Body of pancreas (tissue), 4 donors: Measurements from ENCODE around the gene ISM1. TPM values are rescaled to one million over a fixed set of nuclear protein-coding genes. Genes with fewer than 3 reads are reported as not detected.

Experiments used
- ATAC-seq: fragments of 150-250 bp; one replicate; pipeline ENCODE4 v1.9.1; 2016
- DNase-seq, 4 donors: peaks; one replicate each; pipeline ENCODE4 v3.0.0-alpha.2; 2019
- H3K27ac ChIP-seq, 4 donors: fragments of 200-600 bp; sonication (generic); 1 replicate in 3 of 4; 2 replicates in 1 of 4; pipeline versions ENCODE4 v1.5.1 to v1.6.1; 2016 to 2019; ENCODE audit warnings: mild to moderate bottlenecking in 1 of 4, mixed read lengths in 1 of 4, moderate library complexity in 1 of 4
- H3K27me3 ChIP-seq, 2 donors: fragments of 200-600 bp; sonication (generic); one replicate each; pipeline ENCODE4 v1.6.0; 2016; ENCODE audit warnings: mild to moderate bottlenecking in 1 of 2
- H3K36me3 ChIP-seq, 2 donors: fragments of 200-600 bp; sonication (generic); replicated peaks in 1 of 2; 2 replicates each; pipeline ENCODE4 v1.5.1; 2016; ENCODE audit warnings: low read depth in 2 of 2; ENCODE audit not compliant: insufficient read depth in 1 of 2
- H3K4me1 ChIP-seq: fragments of 200-600 bp; sonication (generic); one replicate; pipeline ENCODE4 v1.6.0; 2016
- H3K4me3 ChIP-seq, 2 donors: fragments of 200-600 bp; sonication (generic); 1 replicate in 1 of 2; 2 replicates in 1 of 2; pipeline ENCODE4 v1.5.1; 2016 to 2019
- H3K9me3 ChIP-seq, 3 donors: fragments of 200-600 bp; sonication (generic); 1 replicate in 2 of 3; 2 replicates in 1 of 3; pipeline ENCODE4 v1.5.1; 2016
- CTCF ChIP-seq, 7 experiments: fragments of 450-650 bp in 4 of 7; fragments of 200-600 bp in 3 of 7; sonication (generic) in 3 of 7; IDR thresholded peaks; one replicate each; pipeline ENCODE4 v1.5.1; 2016 to 2019; ENCODE audit warnings: antibody characterized with exemption in 7 of 7
- POLR2A ChIP-seq, 3 donors: fragments of 450-650 bp; IDR thresholded peaks; one replicate each; pipeline ENCODE4 v1.6.1; 2016; ENCODE audit warnings: antibody characterized with exemption in 3 of 3, mild to moderate bottlenecking in 2 of 3
- WGBS, 2 donors: methylation state at CpG; one replicate each; pipeline ENCODE4 v1.1.5; 2017; 5-methylcytosine and 5-hydroxymethylcytosine counted together
- intact Hi-C: fragments of 100-400 bp; cut with DNase I; formaldehyde crosslinking; loops from one replicate; pipeline ENCODE4 v1.15.1; 2023
- total RNA-seq, 2 donors: library from RNA; depleted of rRNA; stranded (reverse); fragments of >200 nt; gene quantifications; one replicate each; pipeline ENCODE4 v1.1.0, GENCODE V29; 2016

ISM1 gene
- total RNA-seq, 2 donors from 2014 or later: 2.6 to 3.1 TPM

- Histone ChIP-seq H3K36me3 (no peaks in the 10 kb centered on the region), H3K9me3 (peaks cover 0 to 6% (median 0%) of the 10 kb centered on the region in 3 donors), H3K4me1 (peaks cover 25% of the 10 kb centered on the region), H3K4me3 (no peak overlapping the region), H3K27ac (no peak overlapping the region), H3K27me3 (no peaks in the 10 kb centered on the region)
- intact Hi-C loops: no loop called here
- DNase-seq (no peak), ATAC-seq (no peak)
- TF ChIP-seq POLR2A (IDR thresholded peaks at IDR 0.05) (no peak), CTCF (IDR thresholded peaks at IDR 0.05) (no peak)
- WGBS, 2 donors: 64 to 68% methylated on average over 5 of the region's 5 CpGs
Measured at GRCh38 chr20:13223736-13224520, 2.9 kb downstream of the ISM1 start.

- peaks cover 0 to 6% (median 0%) of the 10 kb centered on the region in 3 donors for H3K9me3 ChIP-seq
- intact Hi-C loops: no loop called here
- no peak for TF ChIP-seq POLR2A (IDR thresholded peaks at IDR 0.05)
- TF ChIP-seq CTCF (IDR thresholded peaks at IDR 0.05): no peak
- H3K36me3 ChIP-seq: no peaks in the 10 kb centered on the region
- 57 to 71% methylated on average over 1 of the region's 1 CpG for WGBS, 2 donors
- ATAC-seq: no peak
- no peak overlapping the region for H3K27ac ChIP-seq
- no peak overlapping the region for H3K4me3 ChIP-seq
- H3K27me3 ChIP-seq: no peaks in the 10 kb centered on the region
- no peak for DNase-seq
- peaks cover 9% of the 10 kb centered on the region for H3K4me1 ChIP-seq
Measured at GRCh38 chr20:13226367-13226766, 5.3 kb downstream of the ISM1 start.

- TF ChIP-seq CTCF (IDR thresholded peaks at IDR 0.05): no peak
- no peak for TF ChIP-seq POLR2A (IDR thresholded peaks at IDR 0.05)
- Histone ChIP-seq H3K4me1 (no peaks in the 10 kb centered on the region), H3K27ac (no peak overlapping the region), H3K27me3 (no peaks in the 10 kb centered on the region), H3K36me3 (no peaks in the 10 kb centered on the region), H3K9me3 (peaks cover 0 to 6% (median 0%) of the 10 kb centered on the region in 3 donors), H3K4me3 (no peak overlapping the region)
- WGBS, 2 donors: 85 to 91% methylated on average over 2 of the region's 2 CpGs
- ATAC-seq (no peak), DNase-seq (no peak)
- intact Hi-C loops: no loop called here
Measured at GRCh38 chr20:13228771-13229170, 7.7 kb downstream of the ISM1 start.

- Histone ChIP-seq H3K4me1 (no peaks in the 10 kb centered on the region), H3K27ac (no peak overlapping the region), H3K27me3 (no peaks in the 10 kb centered on the region), H3K4me3 (no peak overlapping the region), H3K36me3 (no peaks in the 10 kb centered on the region), H3K9me3 (peaks cover 0 to 6% (median 0%) of the 10 kb centered on the region in 3 donors)
- no peak for TF ChIP-seq CTCF (IDR thresholded peaks at IDR 0.05)
- TF ChIP-seq POLR2A (IDR thresholded peaks at IDR 0.05): no peak
- ATAC-seq (no peak), DNase-seq (no peak)
- intact Hi-C loops: no loop called here
Measured at GRCh38 chr20:13229538-13229937, 8.5 kb downstream of the ISM1 start.
